ENCODE results near the gene KCNJ6.
A peak's percentile ranks its signal among the peaks of the same experiment; 100 is the strongest.

KCNJ6 gene

GRCh38 chr21:37808261-37808660, 108.0 kb downstream of the KCNJ6 start:
- no peak for DNase-seq

GRCh38 chr21:37805266-37805665, 111.0 kb downstream of the KCNJ6 start:
- no peak for DNase-seq

GRCh38 chr21:37804001-37804400, 112.3 kb downstream of the KCNJ6 start:
- DNase-seq, result no peak

GRCh38 chr21:37803101-37803651, 113.1 kb downstream of the KCNJ6 start:
- DNase-seq, result no peak

GRCh38 chr21:37800456-37801061, 115.7 kb downstream of the KCNJ6 start:
- DNase-seq, result peak; percentile 72

GRCh38 chr21:37800057-37800455, 116.2 kb downstream of the KCNJ6 start:
- peak; percentile 26 for DNase-seq

GRCh38 chr21:37799211-37800056, 116.8 kb downstream of the KCNJ6 start:
- peak; percentile 65 for DNase-seq

- DNase-seq, result no peak
Measured at GRCh38 chr21:37797403-37797802, 118.9 kb downstream of the KCNJ6 start.

- DNase-seq, result no peak
Measured at GRCh38 chr21:37796011-37796410, 120.2 kb downstream of the KCNJ6 start.

- peak; percentile 67 for DNase-seq
Measured at GRCh38 chr21:37793660-37794059, 122.6 kb downstream of the KCNJ6 start.

GRCh38 chr21:37792046-37792445, 124.2 kb downstream of the KCNJ6 start:
- no peak for DNase-seq

- DNase-seq, result no peak
Measured at GRCh38 chr21:37790905-37791304, 125.4 kb downstream of the KCNJ6 start.

GRCh38 chr21:37788503-37788902, 127.8 kb downstream of the KCNJ6 start:
- no peak for DNase-seq

GRCh38 chr21:37787456-37787855, 128.8 kb downstream of the KCNJ6 start:
- DNase-seq, result peak; percentile 94

- DNase-seq, result peak; percentile 44
Measured at GRCh38 chr21:37784591-37785318, 131.5 kb downstream of the KCNJ6 start.

- DNase-seq, result peak; percentile 69
Measured at GRCh38 chr21:37783016-37783415, 133.2 kb downstream of the KCNJ6 start.

GRCh38 chr21:37780991-37781983, 135.0 kb downstream of the KCNJ6 start:
- peak; percentile 33 for DNase-seq

- DNase-seq, result no peak
Measured at GRCh38 chr21:37771181-37771580, 145.1 kb downstream of the KCNJ6 start.

GRCh38 chr21:37770461-37770860, 145.8 kb downstream of the KCNJ6 start:
- DNase-seq, result no peak

- DNase-seq, result no peak
Measured at GRCh38 chr21:37769656-37770055, 146.6 kb downstream of the KCNJ6 start.

GRCh38 chr21:37767984-37768383, 148.3 kb downstream of the KCNJ6 start:
- DNase-seq, result peak; percentile 34

- no peak for DNase-seq
Measured at GRCh38 chr21:37766129-37766528, 150.1 kb downstream of the KCNJ6 start.
